Epidermal melanocyte (primary cell): ENCODE results near the gene HSF2.
A peak's percentile ranks its signal among the peaks of the same experiment; 100 is the strongest.

ENCODE experiments used
- DNase-seq: peaks from one replicate; pipeline ENCODE4 v3.0.0; 2011; ENCODE audit warnings: low spot score; ENCODE audit not compliant: insufficient read length

Gene HSF2

DNA sequence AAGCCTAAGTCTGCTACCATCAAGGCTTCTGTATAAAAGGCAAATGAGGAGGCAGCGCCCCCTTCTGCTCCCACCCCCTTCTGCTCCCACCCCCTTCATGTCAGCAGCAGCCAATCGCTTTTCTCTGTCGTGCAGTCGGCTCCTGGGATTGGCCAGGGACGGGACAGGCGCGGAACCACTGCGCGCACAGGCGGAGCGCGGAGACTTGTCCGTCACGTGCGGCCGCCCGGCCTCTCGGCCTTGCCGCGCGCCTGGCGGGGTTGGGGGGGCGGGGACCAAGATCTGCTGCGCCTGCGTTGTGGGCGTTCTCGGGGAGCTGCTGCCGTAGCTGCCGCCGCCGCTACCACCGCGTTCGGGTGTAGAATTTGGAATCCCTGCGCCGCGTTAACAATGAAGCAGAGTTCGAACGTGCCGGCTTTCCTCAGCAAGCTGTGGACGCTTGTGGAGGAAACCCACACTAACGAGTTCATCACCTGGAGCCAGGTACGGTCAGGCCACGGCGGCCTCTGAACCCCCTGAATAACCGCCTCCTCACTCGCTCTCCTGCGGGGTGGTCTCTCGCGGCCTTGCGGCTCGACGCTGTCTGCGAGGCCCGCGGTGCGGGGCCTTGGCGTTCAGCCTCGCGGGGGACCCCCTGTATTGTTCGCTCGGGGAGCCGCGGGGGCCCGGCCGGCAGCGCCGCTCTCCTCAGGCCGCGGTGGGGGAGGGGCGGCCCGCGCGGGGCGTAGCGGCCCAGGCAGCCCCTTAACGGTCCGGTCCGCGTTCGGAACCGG is at the start of gene HSF2:
Gene HSF2 (plus strand): TSS at position 305 of the 773 bp plus-strand sequence. CDS start 86 bp downstream, at position 391.
- peak; percentile 87 for DNase-seq

GRCh38 chr6:122352981-122353664 is 46.3 kb upstream of the HSF2 start:
- DNase-seq = no peak

GRCh38 chr6:122360809-122361208 is 38.6 kb upstream of the HSF2 start:
- DNase-seq = no peak

- no peak for DNase-seq
Measured at GRCh38 chr6:122361314-122361979, 38.0 kb upstream of the HSF2 start.

DNA sequence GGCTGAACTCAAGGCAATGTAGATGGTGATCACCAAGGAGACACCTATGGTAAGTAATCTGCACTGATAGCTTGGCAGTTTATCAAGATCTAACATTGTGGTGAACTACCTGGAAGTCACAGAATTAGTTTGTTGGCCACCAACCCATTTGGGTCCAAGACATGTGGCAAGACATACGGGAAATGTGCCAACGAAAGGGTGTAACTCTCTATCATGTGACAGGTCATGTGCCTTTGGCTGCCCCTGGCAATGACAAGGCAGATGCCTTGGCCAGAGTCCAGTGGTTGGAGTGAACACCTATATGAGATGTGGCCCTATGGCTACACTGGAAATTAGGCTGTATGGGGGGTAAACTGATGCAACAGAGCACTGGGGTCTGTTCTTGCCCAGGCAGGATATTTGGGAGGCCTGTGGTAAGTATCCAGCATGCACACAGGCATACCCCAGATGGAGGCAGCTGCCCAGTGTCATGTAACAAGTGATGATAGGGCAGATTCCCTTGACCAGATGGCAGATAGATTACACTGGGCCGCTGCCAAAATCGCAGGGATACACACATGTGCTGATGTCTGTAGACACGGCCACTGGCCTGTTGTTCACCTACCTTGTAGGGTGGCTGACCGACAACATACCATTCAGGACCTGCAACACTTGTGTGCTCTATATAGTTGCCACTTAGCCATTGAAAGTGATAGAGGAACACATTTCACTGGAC is 35.5 kb upstream of the HSF2 start:
- DNase-seq = no peak

DNA sequence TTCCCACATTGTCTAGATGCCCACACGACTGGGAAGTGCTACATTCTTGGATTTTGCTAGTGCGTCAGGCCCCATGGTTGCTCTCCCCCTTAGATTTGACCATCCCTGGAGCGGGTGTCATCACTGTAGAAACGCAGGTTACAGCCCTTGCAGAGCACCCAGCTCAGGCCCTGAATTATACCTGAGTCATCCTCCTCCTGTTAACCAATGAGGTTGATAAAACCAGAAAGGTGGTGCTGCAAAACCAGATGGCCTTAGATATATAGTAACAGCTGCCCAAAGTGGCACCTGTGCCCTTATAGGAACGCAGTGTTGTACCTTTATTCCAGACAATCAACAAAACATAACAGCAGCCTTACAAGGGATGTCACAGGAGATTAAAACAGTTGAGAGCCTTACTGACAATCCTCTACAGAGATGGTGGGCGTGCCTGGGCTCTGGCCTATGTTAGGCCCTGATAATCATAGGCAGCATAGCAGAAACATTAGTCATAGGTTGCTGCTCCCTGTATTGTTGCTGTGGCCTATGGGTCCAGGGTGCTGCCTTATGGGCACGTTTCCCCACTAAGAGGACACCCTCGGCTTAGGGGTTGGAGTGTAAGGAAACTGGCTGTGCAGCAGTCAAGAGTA is 33.6 kb upstream of the HSF2 start:
- no peak for DNase-seq

GRCh38 chr6:122367171-122367570 is 32.3 kb upstream of the HSF2 start:
- DNase-seq = no peak

DNA sequence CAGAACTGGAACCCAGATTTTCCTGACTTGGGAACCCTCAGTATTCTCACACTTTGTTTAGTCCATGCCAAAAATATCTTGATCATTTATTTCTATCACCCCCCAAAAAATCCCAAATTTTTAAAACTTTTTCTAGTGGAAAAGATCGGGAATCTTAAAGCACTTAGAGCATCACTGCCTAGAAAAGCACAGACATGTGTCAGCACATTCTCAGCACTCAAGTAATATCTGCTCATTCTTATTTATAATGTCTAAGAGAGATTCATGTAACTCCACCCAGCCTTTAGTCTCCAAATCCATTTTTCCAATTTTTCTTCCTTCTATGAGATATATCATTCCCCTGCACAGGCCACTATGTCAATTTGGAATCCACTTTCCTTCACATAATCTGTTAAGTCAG is 29.9 kb upstream of the HSF2 start:
- DNase-seq = no peak

DNA sequence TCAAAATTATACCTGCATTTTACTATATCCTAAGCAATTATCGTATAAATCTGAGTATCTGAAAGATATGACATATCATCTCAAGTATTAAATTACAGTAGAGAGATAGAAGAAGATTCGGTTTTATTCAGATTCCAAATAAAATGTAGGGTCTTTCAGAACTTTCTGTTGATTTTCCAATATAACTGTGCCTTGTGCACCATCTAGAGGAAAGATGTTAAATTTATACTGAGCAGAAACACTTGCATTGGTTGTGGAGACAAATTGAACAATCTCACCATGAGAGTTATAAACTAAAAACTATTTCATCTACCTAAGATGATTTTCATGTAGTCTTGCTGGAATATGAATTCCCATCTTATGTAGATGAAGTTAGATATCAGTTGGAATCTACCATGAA is 26.8 kb upstream of the HSF2 start:
- no peak for DNase-seq

DNA sequence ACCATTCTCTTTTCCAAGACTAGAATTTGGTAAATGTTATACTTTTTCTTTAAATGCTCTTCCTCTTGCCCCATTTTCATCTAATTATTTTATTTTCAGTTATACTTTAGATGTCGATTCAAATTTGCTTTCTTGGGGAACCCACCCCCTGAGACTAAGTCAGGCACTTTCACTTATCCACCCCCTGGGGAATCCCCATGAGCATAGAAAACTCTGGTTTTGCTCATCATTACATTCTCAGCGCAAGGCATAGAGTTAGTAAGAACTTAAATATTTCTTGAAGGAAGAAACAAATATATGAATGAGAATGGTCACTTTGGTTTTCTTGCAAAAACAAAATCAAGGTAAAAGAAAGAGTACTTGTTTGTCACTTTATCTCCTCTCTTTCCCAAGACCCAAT is 25.1 kb upstream of the HSF2 start:
- DNase-seq = no peak

GRCh38 chr6:122376246-122376645 is 23.2 kb upstream of the HSF2 start:
- DNase-seq = no peak

GRCh38 chr6:122381494-122382265 is 17.8 kb upstream of the HSF2 start:
- peak; percentile 30 for DNase-seq

DNA sequence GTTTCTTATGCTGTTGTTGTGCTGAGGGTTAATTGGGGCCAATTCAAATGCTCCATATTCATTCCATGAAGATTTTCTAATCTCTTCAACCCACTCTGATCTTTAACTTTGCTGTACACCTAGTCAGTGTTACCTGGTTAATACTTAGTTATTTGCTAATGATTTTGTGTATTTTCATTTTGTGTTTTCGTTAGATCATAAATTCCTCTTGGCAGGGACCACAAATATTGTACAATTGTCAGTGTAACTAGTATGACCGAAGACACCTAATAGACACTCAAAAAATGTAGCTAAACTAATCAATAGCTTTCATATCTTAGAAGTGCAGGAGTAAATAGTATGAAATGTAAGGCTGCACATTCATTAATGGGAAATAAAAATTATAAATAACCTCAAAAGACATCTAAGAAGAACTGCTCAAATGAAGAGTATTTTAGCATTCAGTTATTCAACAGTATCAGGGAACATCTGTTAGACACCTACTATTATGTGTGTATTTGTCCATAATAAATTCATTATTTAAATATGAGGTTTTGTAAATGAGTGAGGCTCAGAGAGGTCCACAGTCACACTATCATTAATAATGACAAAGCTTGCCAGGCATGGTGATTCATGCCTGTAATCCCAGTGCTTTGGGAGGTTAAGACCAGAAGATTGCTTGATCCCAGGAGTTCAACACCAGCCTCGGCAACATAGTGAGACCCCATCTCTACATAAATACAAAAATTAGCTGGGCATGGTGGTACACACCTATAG is 13.4 kb upstream of the HSF2 start:
- DNase-seq = no peak

DNA sequence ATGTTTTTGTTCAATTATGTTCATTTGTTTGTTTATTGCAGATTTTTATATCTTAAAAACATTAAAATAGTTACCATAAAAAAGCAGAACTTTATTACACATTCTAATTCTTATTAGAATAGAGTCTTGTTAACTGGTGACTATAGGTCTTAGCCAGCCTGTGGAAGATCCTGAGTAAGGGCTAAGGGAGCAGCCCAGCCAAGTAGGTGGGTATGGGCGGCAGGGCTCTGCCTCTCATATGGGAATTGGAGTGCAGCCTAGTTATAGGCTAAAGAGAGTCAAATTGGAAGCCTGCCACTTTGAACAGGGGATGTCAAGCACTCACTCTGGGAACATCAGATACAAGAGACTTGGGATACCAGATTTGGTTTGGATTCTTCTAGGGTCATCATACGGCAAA is 10.5 kb upstream of the HSF2 start:
- DNase-seq = no peak

- DNase-seq = no peak
Measured at GRCh38 chr6:122389704-122390372, 9.6 kb upstream of the HSF2 start.

GRCh38 chr6:122392564-122393350 is 6.7 kb upstream of the HSF2 start:
- no peak for DNase-seq

DNA sequence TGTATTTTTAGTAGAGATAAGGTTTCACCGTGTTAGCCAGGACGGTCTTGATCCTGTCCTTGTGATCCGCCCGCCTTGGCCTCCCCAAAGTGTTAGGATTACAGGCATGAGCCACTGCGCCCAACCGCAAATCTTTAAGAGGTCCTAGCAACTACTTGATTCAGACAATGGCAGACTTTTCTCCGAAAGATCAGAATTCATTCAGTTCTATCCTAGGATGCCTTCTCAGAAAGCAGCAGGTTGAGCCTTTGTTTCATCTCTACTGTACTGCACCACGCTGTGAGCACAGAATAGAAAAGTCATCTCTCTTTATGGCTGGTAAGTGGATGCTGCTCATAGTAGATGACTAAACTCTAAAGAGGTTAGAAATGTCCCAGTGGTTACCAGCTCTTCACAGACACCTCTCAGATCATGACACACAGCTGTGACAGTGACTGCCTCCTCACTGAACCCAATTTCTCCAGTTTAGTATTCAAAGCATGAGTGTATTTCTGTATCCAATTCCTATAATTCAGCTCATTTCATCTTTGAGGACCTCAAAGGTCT is 6.0 kb upstream of the HSF2 start:
- DNase-seq = no peak

DNA sequence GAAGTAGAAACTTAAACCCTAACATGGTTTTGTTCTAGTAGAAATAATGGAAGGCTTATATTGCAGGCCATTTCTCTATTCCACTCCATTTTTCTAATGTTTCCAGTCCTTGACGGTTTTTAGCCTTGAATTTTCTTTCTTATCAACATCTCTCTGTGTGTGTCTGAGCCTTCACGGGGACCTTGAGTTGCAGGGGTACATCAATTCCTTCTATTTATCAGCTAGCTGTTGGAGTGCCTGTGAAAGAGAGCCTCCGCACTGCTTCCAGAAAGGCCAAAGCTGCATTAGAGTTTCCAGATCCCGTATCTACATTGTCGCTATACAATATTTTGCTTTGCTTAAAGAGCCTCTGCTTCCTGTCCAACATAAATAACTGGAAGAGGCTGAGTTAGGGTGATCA is 5.4 kb upstream of the HSF2 start:
- no peak for DNase-seq
